A673 (cell line): Measurements from ENCODE around the gene CCSER1.

ENCODE experiments used
- EZH2 ChIP-seq: fragments of 200-600 bp; sonication (generic); IDR thresholded peaks from 2 replicates; pipeline ENCODE4 v1.6.1; 2017; ENCODE audit warnings: borderline replicate concordance, low read depth, mild to moderate bottlenecking, mixed read lengths, antibody characterized with exemption, low read length; ENCODE audit not compliant: poor library complexity, severe bottlenecking
- TF ChIP-seq, protein P1 (sequence below): fragments of 300-800, 200-600 bp; sonication (generic); conservative IDR thresholded peaks from 2 replicates; pipeline ENCODE4 v1.5.1; 2017; ENCODE audit warnings: low read depth, mild to moderate bottlenecking, antibody characterized with exemption, low read length, moderate library complexity, mixed read lengths

DNA sequence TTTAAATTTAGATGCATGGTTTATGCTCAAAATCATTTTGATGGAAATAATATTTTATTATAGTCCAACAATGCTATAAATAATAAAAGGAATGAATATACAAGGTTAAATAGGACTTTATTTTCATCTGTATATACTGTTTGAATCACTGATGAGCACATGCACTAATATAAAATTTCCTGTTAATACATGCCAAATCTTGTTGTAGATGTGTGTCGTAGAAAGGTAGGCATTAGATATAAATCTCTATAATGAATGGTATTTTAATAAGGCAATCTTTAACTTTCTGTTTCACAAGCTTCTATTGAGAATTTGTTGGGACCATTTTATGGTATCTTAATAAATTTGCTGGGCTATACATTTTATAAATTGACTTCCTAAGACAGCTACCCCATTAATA is 868.8 kb downstream of the CCSER1 start:
- no peak for TF ChIP-seq EZH2
- TF ChIP-seq, protein P1, sequence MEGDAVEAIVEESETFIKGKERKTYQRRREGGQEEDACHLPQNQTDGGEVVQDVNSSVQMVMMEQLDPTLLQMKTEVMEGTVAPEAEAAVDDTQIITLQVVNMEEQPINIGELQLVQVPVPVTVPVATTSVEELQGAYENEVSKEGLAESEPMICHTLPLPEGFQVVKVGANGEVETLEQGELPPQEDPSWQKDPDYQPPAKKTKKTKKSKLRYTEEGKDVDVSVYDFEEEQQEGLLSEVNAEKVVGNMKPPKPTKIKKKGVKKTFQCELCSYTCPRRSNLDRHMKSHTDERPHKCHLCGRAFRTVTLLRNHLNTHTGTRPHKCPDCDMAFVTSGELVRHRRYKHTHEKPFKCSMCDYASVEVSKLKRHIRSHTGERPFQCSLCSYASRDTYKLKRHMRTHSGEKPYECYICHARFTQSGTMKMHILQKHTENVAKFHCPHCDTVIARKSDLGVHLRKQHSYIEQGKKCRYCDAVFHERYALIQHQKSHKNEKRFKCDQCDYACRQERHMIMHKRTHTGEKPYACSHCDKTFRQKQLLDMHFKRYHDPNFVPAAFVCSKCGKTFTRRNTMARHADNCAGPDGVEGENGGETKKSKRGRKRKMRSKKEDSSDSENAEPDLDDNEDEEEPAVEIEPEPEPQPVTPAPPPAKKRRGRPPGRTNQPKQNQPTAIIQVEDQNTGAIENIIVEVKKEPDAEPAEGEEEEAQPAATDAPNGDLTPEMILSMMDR, result no peak
